T-helper 17 cell (primary cell): ENCODE measurements around the gene AAGAB. TPM values are rescaled to one million over a fixed set of nuclear protein-coding genes. Genes with fewer than 3 reads are reported as not detected.
A peak's percentile ranks its signal among the peaks of the same experiment; 100 is the strongest.

Source experiments
- ATAC-seq: fragments of 150-1000 bp; cut with Tn5 transposase; 2 replicates; pipeline ENCODE4 v1.10.0; 2021; ENCODE audit warnings: mild to moderate bottlenecking, moderate library complexity
- DNase-seq, 3 donors: peaks; one replicate each; pipeline versions ENCODE4 v3.0.0 to v3.0.0-alpha.2; 2020 to 2021
- H3K9me3 ChIP-seq: one replicate; pipeline ENCODE4 v1.7.0; 2013; ENCODE audit warnings: low read length, mild to moderate bottlenecking; ENCODE audit not compliant: control insufficient read depth, poor library complexity, severe bottlenecking
- H3K27ac Mint-ChIP-seq: one replicate; pipeline ENCODE4 v1.8.0; 2022; ENCODE audit warnings: mild to moderate bottlenecking, moderate library complexity, mixed read lengths
- H3K27me3 Mint-ChIP-seq: one replicate; pipeline ENCODE4 v1.8.0; 2022; ENCODE audit warnings: mixed read lengths
- H3K36me3 Mint-ChIP-seq: one replicate; pipeline ENCODE4 v1.8.0; 2022; ENCODE audit warnings: low read depth, mixed read lengths
- H3K4me1 Mint-ChIP-seq: one replicate; pipeline ENCODE4 v1.8.0; 2022; ENCODE audit warnings: mild to moderate bottlenecking, mixed read lengths
- H3K4me3 Mint-ChIP-seq: one replicate; pipeline ENCODE4 v1.8.0; 2022; ENCODE audit warnings: mild to moderate bottlenecking, moderate library complexity, mixed read lengths
- total RNA-seq, 4 donors: library from RNA in 2 of 4; stranded (reverse) in 2 of 4; gene quantifications; one replicate each; pipeline ENCODE4 v1.2.3 and lab custom pipeline; 2022 to 2026

The AAGAB gene
- total RNA-seq, 2 donors from 2014 or later, result 29.0 to 30.6 TPM

GRCh38 chr15:67175643-67176071 is 78.8 kb downstream of the AAGAB start:
- H3K36me3 Mint-ChIP-seq, result peaks cover 17% of the 10 kb centered on the region
- H3K27ac Mint-ChIP-seq, result peak overlapping the region; percentile 95
- peak; percentile 75 for ATAC-seq
- peaks cover 54% of the 10 kb centered on the region for H3K4me1 Mint-ChIP-seq
- no peak for DNase-seq
- H3K27me3 Mint-ChIP-seq, result no peaks in the 10 kb centered on the region
- H3K4me3 Mint-ChIP-seq, result no peak overlapping the region
- H3K9me3 ChIP-seq, result no peaks in the 10 kb centered on the region

DNA sequence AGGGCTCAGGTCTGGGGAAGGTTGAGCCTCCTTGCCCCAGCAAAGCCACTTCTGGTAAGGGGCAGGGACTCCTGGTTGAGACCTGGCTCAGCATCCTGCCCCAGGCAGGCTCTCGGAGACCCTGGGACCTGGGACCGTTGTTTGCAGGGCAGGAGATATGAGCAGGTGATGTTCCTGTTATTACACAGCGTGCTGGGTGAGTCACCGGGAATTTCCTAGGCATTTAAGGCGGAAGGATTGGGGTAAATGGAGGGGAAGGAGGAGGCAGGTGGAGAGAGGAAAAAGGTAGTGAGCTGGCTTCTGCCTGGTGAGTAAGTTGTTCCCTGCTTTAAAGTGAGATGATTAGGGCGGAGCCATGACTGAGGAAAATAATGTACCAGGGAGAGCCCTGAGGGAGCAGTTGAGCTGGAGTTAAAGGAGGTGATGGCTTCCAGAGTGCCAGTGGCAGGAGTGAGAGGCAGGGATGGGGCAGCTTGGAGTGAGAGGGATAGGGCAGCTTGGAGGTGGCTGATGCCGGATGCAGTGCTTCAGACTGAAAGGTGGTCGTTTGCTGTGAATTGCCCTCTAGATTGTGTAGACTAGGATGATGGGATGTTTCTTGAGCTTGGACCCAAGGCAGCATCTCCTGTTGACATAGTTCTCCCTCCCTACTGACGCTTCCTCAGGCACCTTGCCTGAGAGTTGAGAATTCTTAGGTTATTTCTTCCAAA is 79.4 kb downstream of the AAGAB start:
- Mint-ChIP-seq H3K4me1 (peaks cover 55% of the 10 kb centered on the region), H3K27me3 (no peaks in the 10 kb centered on the region), H3K36me3 (peaks cover 17% of the 10 kb centered on the region), H3K27ac (peak overlapping the region; percentile 95), H3K4me3 (no peak overlapping the region)
- ATAC-seq (peak; percentile 14), DNase-seq (no peak)
- H3K9me3 ChIP-seq, result no peaks in the 10 kb centered on the region

DNA sequence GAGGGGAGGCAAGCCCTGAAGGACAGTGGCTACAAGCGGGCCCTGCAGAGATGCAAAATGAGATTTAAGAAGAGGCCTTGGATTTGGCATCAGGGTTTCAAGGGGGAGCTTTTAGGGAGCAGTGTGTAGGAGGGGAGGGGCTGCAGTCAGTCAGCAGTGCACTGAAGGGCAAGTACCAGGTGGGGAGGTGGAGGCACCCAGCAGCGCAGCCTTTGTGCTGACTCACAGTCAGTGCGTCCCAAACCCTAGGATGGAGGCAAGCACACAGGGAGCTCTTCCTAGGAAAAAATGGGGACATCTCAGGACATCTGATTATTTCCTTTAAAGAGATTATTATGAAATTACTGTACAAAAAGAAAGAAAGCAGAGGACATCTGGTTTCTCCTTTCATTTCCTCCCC is 80.0 kb downstream of the AAGAB start:
- DNase-seq, result no peak
- Mint-ChIP-seq H3K27ac (peak overlapping the region; percentile 95), H3K27me3 (no peaks in the 10 kb centered on the region), H3K36me3 (peaks cover 12% of the 10 kb centered on the region), H3K4me1 (peaks cover 54% of the 10 kb centered on the region), H3K4me3 (no peak overlapping the region)
- H3K9me3 ChIP-seq, result no peaks in the 10 kb centered on the region
- ATAC-seq, result no peak

DNA sequence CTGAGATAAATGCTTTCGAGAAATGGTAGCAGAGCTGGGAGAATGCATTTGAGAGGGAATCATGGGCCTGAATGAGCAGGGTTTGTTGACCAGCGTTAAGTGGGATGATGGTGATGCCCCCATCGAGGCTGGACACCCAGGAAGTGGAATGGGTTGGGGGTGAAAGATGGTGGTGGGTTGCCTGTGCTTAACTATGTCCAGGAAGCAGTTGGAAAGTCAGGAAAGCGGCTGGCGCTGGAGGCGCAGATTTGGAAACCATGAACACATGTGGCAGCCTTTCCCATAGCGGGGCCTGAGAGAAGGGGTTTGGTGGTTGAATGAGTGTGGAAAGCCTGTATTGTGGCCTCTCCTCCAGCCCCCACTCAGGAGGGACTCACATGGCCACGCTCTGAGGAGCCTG is 80.7 kb downstream of the AAGAB start:
- Mint-ChIP-seq H3K27ac (peak overlapping the region; percentile 95), H3K36me3 (peaks cover 12% of the 10 kb centered on the region), H3K27me3 (no peaks in the 10 kb centered on the region), H3K4me1 (peaks cover 52% of the 10 kb centered on the region), H3K4me3 (peak overlapping the region; percentile 55)
- H3K9me3 ChIP-seq, result no peaks in the 10 kb centered on the region
- ATAC-seq (no peak), DNase-seq (no peak)

- Mint-ChIP-seq H3K4me1 (peaks cover 55% of the 10 kb centered on the region), H3K4me3 (peak overlapping the region; percentile 41)
These were observed 81.5 kb downstream of the AAGAB start for GRCh38 chr15:67173005-67173404.

DNA sequence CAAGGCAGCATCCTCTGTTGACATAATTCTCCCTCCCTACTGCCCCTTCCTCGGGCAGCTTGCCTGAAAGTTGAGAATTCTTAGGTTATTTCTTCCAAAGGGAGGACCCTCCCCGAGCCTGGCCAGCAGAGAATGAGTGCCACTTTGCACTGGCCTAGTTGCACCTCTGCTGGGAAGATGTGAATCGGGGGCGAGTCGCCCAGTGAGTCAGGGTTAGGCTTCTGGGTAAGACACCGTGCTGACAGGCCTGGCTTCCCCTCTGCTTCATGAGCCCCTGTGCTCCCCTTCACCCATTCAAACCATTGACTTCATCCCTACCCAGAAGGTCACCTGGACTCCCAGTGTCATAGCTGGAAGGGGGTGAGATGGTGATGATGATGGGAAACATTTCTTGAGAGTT is 82.3 kb downstream of the AAGAB start:
- H3K27ac Mint-ChIP-seq, result peak overlapping the region; percentile 95
- H3K9me3 ChIP-seq, result no peaks in the 10 kb centered on the region
- no peaks in the 10 kb centered on the region for H3K27me3 Mint-ChIP-seq
- ATAC-seq (no peak), DNase-seq (no peak)
- peaks cover 55% of the 10 kb centered on the region for H3K4me1 Mint-ChIP-seq
- peaks cover 16% of the 10 kb centered on the region for H3K36me3 Mint-ChIP-seq
- no peak overlapping the region for H3K4me3 Mint-ChIP-seq

More at GRCh38 chr15:67173005-67173404, 81.5 kb downstream of the AAGAB start:
- H3K9me3 ChIP-seq, result no peaks in the 10 kb centered on the region
- DNase-seq (no peak), ATAC-seq (no peak)
- peaks cover 16% of the 10 kb centered on the region for H3K36me3 Mint-ChIP-seq
- no peaks in the 10 kb centered on the region for H3K27me3 Mint-ChIP-seq
- peak overlapping the region; percentile 95 for H3K27ac Mint-ChIP-seq

GRCh38 chr15:67171471-67171870 is 83.0 kb downstream of the AAGAB start:
- no peaks in the 10 kb centered on the region for H3K27me3 Mint-ChIP-seq
- peaks cover 16% of the 10 kb centered on the region for H3K36me3 Mint-ChIP-seq
- peaks cover 53% of the 10 kb centered on the region for H3K4me1 Mint-ChIP-seq
- no peaks in the 10 kb centered on the region for H3K9me3 ChIP-seq
- H3K27ac Mint-ChIP-seq, result peak overlapping the region; percentile 95
- H3K4me3 Mint-ChIP-seq, result no peak overlapping the region
- no peak for ATAC-seq
- no peak for DNase-seq

GRCh38 chr15:67170143-67170925 is 84.1 kb downstream of the AAGAB start:
- peak overlapping the region; percentile 95 for H3K27ac Mint-ChIP-seq

DNA sequence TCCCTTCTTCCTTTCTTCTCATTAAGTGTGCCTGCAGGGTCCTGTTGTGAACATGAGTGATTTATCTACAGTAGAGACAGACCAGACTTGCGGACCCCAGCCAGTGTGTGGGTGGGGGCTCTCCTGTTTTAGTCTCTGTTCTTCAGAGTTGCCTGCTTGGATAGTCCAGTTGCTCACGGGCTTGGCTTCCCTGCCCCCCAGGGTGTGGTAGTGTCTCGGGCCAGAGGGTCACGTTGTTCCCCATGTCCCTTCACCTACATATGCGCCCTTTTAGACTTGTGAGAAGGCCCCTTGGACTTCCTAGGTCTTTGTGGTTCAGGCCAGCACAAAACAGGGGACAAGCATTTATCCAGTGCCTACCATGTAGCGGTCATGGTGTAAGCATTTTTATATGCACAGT is 85.8 kb downstream of the AAGAB start:
- H3K9me3 ChIP-seq, result no peaks in the 10 kb centered on the region
- Mint-ChIP-seq H3K4me1 (peaks cover 35% of the 10 kb centered on the region), H3K36me3 (peaks cover 13% of the 10 kb centered on the region), H3K4me3 (no peak overlapping the region), H3K27me3 (no peaks in the 10 kb centered on the region), H3K27ac (peak overlapping the region; percentile 86)
- ATAC-seq, result no peak
- no peak for DNase-seq

More at GRCh38 chr15:67170143-67170925, 84.1 kb downstream of the AAGAB start:
- H3K4me1 Mint-ChIP-seq, result peaks cover 49% of the 10 kb centered on the region
- H3K4me3 Mint-ChIP-seq, result peak overlapping the region; percentile 43
- ATAC-seq (no peak), DNase-seq (no peak)
- peaks cover 18% of the 10 kb centered on the region for H3K36me3 Mint-ChIP-seq
- no peaks in the 10 kb centered on the region for H3K27me3 Mint-ChIP-seq
- no peaks in the 10 kb centered on the region for H3K9me3 ChIP-seq

DNA sequence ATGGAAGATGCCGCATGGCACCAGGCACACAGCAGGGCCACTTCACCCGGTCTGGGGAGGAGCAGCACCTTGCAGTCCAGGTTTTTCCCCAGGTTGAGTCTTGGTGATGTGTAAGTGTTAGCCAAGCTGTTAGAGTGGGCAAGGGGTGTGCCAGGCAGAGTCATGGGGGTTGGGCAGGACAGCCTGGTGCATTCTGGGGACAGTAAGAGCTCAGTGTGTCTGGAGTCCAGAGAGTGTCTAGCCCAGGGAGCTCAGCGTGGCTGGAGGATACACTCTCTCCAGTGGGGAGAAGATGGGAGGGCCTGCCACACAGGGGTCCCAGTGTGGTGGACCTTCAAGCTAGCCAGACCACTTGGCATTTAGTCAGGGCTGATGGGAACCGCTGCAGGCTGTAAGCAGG is 87.4 kb downstream of the AAGAB start:
- ATAC-seq, result no peak
- no peaks in the 10 kb centered on the region for H3K27me3 Mint-ChIP-seq
- no peak overlapping the region for H3K4me3 Mint-ChIP-seq
- peaks cover 7% of the 10 kb centered on the region for H3K36me3 Mint-ChIP-seq
- H3K9me3 ChIP-seq, result no peaks in the 10 kb centered on the region
- DNase-seq, result no peak
- peak overlapping the region; percentile 57 for H3K27ac Mint-ChIP-seq
- peaks cover 27% of the 10 kb centered on the region for H3K4me1 Mint-ChIP-seq

DNA sequence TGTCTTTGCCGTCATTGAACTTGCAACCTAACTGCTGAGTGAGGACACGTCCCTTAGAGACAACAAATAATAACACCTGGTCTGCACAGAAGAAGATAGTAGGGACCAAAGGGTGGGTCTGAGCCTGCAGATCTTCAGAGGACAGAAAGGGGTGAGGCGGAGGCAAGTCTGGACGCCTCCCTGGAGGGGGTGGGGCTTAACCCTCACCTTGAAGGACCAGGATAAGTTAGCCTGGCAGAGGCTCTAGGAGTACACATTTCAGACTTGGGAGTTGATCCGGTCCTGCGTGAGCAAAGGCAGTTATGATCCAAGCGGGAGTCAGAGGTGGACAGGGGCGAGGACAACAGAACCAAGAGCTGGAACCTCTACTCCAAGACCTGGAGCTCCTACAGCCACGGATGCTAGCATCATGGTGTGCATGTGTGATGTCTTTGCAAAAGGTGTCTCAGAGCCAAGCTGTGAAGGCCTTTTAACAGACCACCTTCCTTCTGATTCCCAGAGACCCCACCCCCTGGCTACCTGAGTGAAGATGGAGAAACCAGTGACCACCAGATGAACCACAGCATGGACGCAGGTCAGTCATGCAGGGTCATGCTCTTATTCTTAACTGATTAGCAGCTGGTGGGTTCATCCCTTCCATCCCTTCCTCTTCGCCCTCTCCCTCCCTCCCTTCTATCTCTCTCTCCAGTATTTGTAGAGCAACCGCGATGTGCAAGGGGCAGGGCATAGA is 88.0 kb downstream of the AAGAB start:
- no peaks in the 10 kb centered on the region for H3K27me3 Mint-ChIP-seq
- peak overlapping the region; percentile 57 for H3K27ac Mint-ChIP-seq
- ATAC-seq (no peak), DNase-seq (no peak)
- peaks cover 7% of the 10 kb centered on the region for H3K36me3 Mint-ChIP-seq
- peaks cover 27% of the 10 kb centered on the region for H3K4me1 Mint-ChIP-seq
- no peaks in the 10 kb centered on the region for H3K9me3 ChIP-seq
- no peak overlapping the region for H3K4me3 Mint-ChIP-seq

GRCh38 chr15:67165254-67166253 is 88.9 kb downstream of the AAGAB start:
- DNase-seq, result no peak
- Mint-ChIP-seq H3K4me3 (no peak overlapping the region), H3K27ac (no peak overlapping the region), H3K36me3 (peaks cover 7% of the 10 kb centered on the region), H3K4me1 (peaks cover 30% of the 10 kb centered on the region), H3K27me3 (no peaks in the 10 kb centered on the region)
- no peak for ATAC-seq
- H3K9me3 ChIP-seq, result no peaks in the 10 kb centered on the region
